Stimulated activated CD8-positive, alpha-beta memory T cell treated with anti-CD3 and anti-CD28 coated beads, Interleukin-7, amount 100 ng/mL, for 24 hours (primary cell): ENCODE data around the gene CLASP1.
"Not testable (repeated sequence)": the region's sequence is repeated elsewhere in the genome, so short reads cannot be mapped to it uniquely, and the experiment has no call there.

Source experiments
- DNase-seq: peaks from one replicate; pipeline ENCODE4 v3.0.0-alpha.2; 2020; ENCODE audit warnings: low read depth

CLASP1 gene

GRCh38 chr2:121617042-121617599 lies 32.1 kb downstream of the CLASP1 start:
- DNase-seq = no peak

- no peak for DNase-seq
Observed at GRCh38 chr2:121613774-121614173, 35.5 kb downstream of the CLASP1 start.

GRCh38 chr2:121613152-121613551 lies 36.1 kb downstream of the CLASP1 start:
- DNase-seq = no peak

- DNase-seq = no peak
Observed at GRCh38 chr2:121611730-121612705, 37.2 kb downstream of the CLASP1 start.

- DNase-seq = not testable (repeated sequence)
Observed at GRCh38 chr2:121611048-121611649, 38.1 kb downstream of the CLASP1 start.

GRCh38 chr2:121610487-121610874 lies 38.8 kb downstream of the CLASP1 start:
- DNase-seq = not testable (repeated sequence)

- no peak for DNase-seq
Observed at GRCh38 chr2:121608967-121609366, 40.3 kb downstream of the CLASP1 start.

GRCh38 chr2:121608367-121608766 lies 40.9 kb downstream of the CLASP1 start:
- no peak for DNase-seq

GRCh38 chr2:121605820-121606733 lies 43.2 kb downstream of the CLASP1 start:
- DNase-seq = no peak

GRCh38 chr2:121603185-121603584 lies 46.1 kb downstream of the CLASP1 start:
- DNase-seq = no peak

- DNase-seq = no peak
Observed at GRCh38 chr2:121599963-121600651, 49.2 kb downstream of the CLASP1 start.

GRCh38 chr2:121598087-121598486 lies 51.2 kb downstream of the CLASP1 start:
- DNase-seq = no peak

GRCh38 chr2:121596221-121597080 lies 52.8 kb downstream of the CLASP1 start:
- DNase-seq = no peak

- DNase-seq = no peak
Observed at GRCh38 chr2:121595012-121595891, 54.0 kb downstream of the CLASP1 start.

GRCh38 chr2:121591199-121591598 lies 58.1 kb downstream of the CLASP1 start:
- DNase-seq = no peak

- no peak for DNase-seq
Observed at GRCh38 chr2:121588357-121588756, 60.9 kb downstream of the CLASP1 start.

- no peak for DNase-seq
Observed at GRCh38 chr2:121587131-121587530, 62.1 kb downstream of the CLASP1 start.

- DNase-seq = no peak
Observed at GRCh38 chr2:121584741-121585140, 64.5 kb downstream of the CLASP1 start.

GRCh38 chr2:121583555-121583954 lies 65.7 kb downstream of the CLASP1 start:
- no peak for DNase-seq
